A549 treated with Mapracorat at 1 μM for 4 hours (cell line): Measurements from ENCODE around the gene TRAT1. TPM values are rescaled to one million over a fixed set of nuclear protein-coding genes. Genes with fewer than 3 reads are reported as not detected.

Experiments used
- total RNA-seq: library from RNA; stranded (reverse); fragments of 200-300 nt; extraction: Qiagen RNA extraction; gene quantifications from 5 replicates; pipeline ENCODE4 v1.2.3, GENCODE V29; 2022

TRAT1 gene
- total RNA-seq = not detected in 5 replicates

DNA sequence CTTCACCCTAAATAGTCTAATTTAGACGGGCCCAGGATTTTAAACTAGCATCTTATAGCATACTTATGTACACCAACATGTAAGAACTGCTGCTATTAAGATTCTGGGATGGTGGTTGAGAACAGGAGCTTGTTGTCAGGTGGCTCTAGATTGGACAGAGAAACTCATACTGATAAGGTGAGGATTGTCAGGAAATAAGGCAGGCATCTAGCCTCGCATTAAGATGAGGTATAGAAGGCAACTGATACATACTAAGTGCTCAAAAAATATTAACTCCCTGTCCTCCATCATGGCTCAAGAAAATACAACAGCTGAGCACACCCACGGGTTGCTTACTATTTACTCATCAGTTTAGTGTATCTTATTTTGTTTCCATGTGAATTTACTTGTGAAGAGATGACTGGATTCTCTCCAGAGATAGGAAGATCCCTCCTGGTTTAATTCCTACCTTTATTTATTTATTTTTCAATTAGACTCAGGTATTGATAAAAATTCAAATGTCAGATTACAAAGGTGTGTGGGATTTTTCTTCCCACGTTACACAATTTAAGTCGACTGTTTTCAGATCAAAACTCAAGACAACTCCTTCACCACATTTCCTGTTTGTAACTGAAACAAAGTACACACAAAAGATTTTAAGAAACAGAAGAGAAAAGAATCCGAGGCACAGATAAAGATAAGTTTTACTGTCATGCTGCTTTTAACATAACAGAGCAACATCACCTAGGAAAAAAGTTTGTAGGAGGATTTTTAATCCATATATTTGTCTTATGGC is at the start of gene TRAT1:
TSS of gene TRAT1 (plus strand) at position 664 of the 775 bp plus-strand sequence. CDS start 142 bp downstream, outside the sequence.

Other genes starting within 250 kb of the TRAT1 start
- gene CIP2A, start 233.3 kb upstream of the TRAT1 start, total RNA-seq = 14.5 to 20.8 TPM (median 19.0 TPM) in 5 replicates
- gene DZIP3, start 233.1 kb upstream of the TRAT1 start, total RNA-seq = 3.0 to 4.4 TPM (median 3.9 TPM) in 5 replicates
- gene RETNLB, start 65.4 kb upstream of the TRAT1 start, total RNA-seq = not detected in 5 replicates
- gene GUCA1C, start 131.1 kb downstream of the TRAT1 start, total RNA-seq = not detected in 5 replicates